ENCODE measurements around the gene CAPN13. TPM values are rescaled to one million over a fixed set of nuclear protein-coding genes. Genes with fewer than 3 reads are reported as not detected.

CAPN13 gene
- total RNA-seq, 4 donors from 2014 or later, result 0.18 to 5.8 (median 1.8) TPM

- Histone ChIP-seq H3K9me3 (no peaks in the 10 kb centered on the region), H3K27ac (no peak overlapping the region), H3K27me3 (peaks cover 0 to 13% (median 0%) of the 10 kb centered on the region in 4 donors), H3K4me1 (no peaks in the 10 kb centered on the region), H3K4me3 (no peak overlapping the region), H3K36me3 (no peaks in the 10 kb centered on the region)
- 61 to 72% methylated on average over 7 of the region's 7 CpGs for WGBS, 2 donors
- TF ChIP-seq, protein P1, sequence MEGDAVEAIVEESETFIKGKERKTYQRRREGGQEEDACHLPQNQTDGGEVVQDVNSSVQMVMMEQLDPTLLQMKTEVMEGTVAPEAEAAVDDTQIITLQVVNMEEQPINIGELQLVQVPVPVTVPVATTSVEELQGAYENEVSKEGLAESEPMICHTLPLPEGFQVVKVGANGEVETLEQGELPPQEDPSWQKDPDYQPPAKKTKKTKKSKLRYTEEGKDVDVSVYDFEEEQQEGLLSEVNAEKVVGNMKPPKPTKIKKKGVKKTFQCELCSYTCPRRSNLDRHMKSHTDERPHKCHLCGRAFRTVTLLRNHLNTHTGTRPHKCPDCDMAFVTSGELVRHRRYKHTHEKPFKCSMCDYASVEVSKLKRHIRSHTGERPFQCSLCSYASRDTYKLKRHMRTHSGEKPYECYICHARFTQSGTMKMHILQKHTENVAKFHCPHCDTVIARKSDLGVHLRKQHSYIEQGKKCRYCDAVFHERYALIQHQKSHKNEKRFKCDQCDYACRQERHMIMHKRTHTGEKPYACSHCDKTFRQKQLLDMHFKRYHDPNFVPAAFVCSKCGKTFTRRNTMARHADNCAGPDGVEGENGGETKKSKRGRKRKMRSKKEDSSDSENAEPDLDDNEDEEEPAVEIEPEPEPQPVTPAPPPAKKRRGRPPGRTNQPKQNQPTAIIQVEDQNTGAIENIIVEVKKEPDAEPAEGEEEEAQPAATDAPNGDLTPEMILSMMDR (IDR thresholded peaks at IDR 0.05), result no peak
- TF ChIP-seq POLR2A (IDR thresholded peaks at IDR 0.05), result no peak
- DNase-seq, result no peak
- intact Hi-C loops (cut with DNase I), result no loop called here
These were observed 25.2 kb downstream of the CAPN13 start for GRCh38 chr2:30781961-30782533.

DNA sequence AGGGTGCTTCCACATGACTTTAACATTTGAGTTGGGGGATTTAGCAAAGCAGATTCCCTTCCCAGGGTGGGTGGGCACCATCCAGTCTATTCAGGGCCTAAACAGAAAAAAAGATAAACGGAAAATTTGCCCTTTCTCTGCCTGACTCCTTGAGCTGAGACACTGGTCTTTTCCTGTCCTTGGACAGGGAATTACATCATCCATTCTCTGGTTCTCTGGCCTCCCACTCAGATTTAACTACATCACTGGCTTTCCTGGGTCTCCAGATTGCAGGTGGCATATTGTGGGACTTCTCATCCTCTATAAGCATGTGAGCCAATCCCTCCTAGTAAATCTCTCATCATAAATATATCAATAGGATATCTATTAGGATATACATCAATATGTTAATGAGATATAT is 25.8 kb downstream of the CAPN13 start:
- Histone ChIP-seq H3K9me3 (no peaks in the 10 kb centered on the region), H3K27ac (no peak overlapping the region), H3K4me1 (no peaks in the 10 kb centered on the region), H3K27me3 (peaks cover 0 to 10% (median 0%) of the 10 kb centered on the region in 4 donors), H3K4me3 (no peak overlapping the region), H3K36me3 (no peaks in the 10 kb centered on the region)
- intact Hi-C loops (cut with DNase I), result no loop called here
- 60 to 89% methylated on average over 1 of the region's 1 CpG for WGBS, 2 donors
- DNase-seq, result no peak
- TF ChIP-seq, protein P1 (IDR thresholded peaks at IDR 0.05), result no peak
- no peak for TF ChIP-seq POLR2A (IDR thresholded peaks at IDR 0.05)

GRCh38 chr2:30780776-30781330 is 26.4 kb downstream of the CAPN13 start:
- H3K9me3 ChIP-seq, result no peaks in the 10 kb centered on the region
- no peak for TF ChIP-seq POLR2A (IDR thresholded peaks at IDR 0.05)
- TF ChIP-seq, protein P1 (IDR thresholded peaks at IDR 0.05), result no peak
- intact Hi-C loops (cut with DNase I), result no loop called here
- no peaks in the 10 kb centered on the region for H3K36me3 ChIP-seq
- no peak overlapping the region for H3K27ac ChIP-seq
- H3K4me1 ChIP-seq, result no peaks in the 10 kb centered on the region
- no peak for DNase-seq
- WGBS, 2 donors, result 70 to 87% methylated on average over 5 of the region's 5 CpGs
- H3K4me3 ChIP-seq, result no peak overlapping the region
- H3K27me3 ChIP-seq, result peaks cover 0 to 10% (median 0%) of the 10 kb centered on the region in 4 donors

DNA sequence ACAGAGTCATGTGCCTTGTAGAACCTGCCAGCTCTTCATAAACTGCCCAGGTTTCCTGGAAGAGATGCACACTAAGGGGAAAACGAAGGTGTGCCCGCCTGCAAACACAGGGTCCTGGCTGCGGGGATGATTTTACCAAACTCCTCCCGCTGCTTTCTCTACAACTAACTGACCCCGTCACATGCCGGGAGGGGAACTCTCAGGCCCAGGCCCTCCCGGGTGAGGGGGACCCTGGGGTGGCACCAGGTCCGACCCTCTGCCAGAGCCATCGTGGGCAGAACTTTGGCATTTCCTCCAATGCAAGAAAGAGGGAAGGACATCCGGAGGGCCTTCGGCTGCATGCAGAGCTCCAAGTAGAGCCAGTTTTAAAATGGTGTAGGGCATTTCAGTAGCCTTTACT is 28.6 kb downstream of the CAPN13 start:
- Histone ChIP-seq H3K4me3 (no peak overlapping the region), H3K4me1 (no peaks in the 10 kb centered on the region), H3K27me3 (peaks cover 0 to 9% (median 0%) of the 10 kb centered on the region in 4 donors), H3K9me3 (no peaks in the 10 kb centered on the region), H3K36me3 (no peaks in the 10 kb centered on the region), H3K27ac (no peak overlapping the region)
- no peak for TF ChIP-seq POLR2A (IDR thresholded peaks at IDR 0.05)
- TF ChIP-seq, protein P1 (IDR thresholded peaks at IDR 0.05), result no peak
- no peak for DNase-seq
- intact Hi-C loops (cut with DNase I), result no loop called here
- WGBS, 2 donors, result 95 to 100% methylated on average over 7 to 8 of the region's 11 CpGs

- Histone ChIP-seq H3K36me3 (no peaks in the 10 kb centered on the region), H3K4me1 (no peaks in the 10 kb centered on the region), H3K27me3 (peaks cover 0 to 9% (median 0%) of the 10 kb centered on the region in 4 donors), H3K4me3 (no peak overlapping the region), H3K9me3 (no peaks in the 10 kb centered on the region), H3K27ac (no peak overlapping the region)
- DNase-seq, result no peak
- intact Hi-C loops (cut with DNase I), result no loop called here
- TF ChIP-seq, protein P1 (IDR thresholded peaks at IDR 0.05), result no peak
- no peak for TF ChIP-seq POLR2A (IDR thresholded peaks at IDR 0.05)
- 81 to 83% methylated on average over 12 of the region's 12 CpGs for WGBS, 2 donors
These were observed 29.4 kb downstream of the CAPN13 start for GRCh38 chr2:30777661-30778505.

Data from esophagus squamous epithelium (tissue), 5 donors.